T-helper 1 cell treated with Interleukin-12 subunit alpha and Interleukin-12 subunit beta and Interleukin-4 antibody, amounts not matched to agents 30 ng/mL and 1 ng/mL, for 36 hours (primary cell): ENCODE measurements around the gene ABCA6. TPM values are rescaled to one million over a fixed set of nuclear protein-coding genes. Genes with fewer than 3 reads are reported as not detected.
"Not testable (repeated sequence)": the region's sequence is repeated elsewhere in the genome, so short reads cannot be mapped to it uniquely, and the experiment has no call there.

ENCODE experiments used
- intact Hi-C: fragments of 100-400 bp; cut with micrococcal nuclease; formaldehyde crosslinking; loops from one replicate; pipeline ENCODE4 v1.15.1; 2024
- total RNA-seq: library from RNA; stranded (reverse); gene quantifications from 2 replicates; pipeline ENCODE4 v1.2.3, GENCODE V29; 2022

ABCA6 gene, protein sequence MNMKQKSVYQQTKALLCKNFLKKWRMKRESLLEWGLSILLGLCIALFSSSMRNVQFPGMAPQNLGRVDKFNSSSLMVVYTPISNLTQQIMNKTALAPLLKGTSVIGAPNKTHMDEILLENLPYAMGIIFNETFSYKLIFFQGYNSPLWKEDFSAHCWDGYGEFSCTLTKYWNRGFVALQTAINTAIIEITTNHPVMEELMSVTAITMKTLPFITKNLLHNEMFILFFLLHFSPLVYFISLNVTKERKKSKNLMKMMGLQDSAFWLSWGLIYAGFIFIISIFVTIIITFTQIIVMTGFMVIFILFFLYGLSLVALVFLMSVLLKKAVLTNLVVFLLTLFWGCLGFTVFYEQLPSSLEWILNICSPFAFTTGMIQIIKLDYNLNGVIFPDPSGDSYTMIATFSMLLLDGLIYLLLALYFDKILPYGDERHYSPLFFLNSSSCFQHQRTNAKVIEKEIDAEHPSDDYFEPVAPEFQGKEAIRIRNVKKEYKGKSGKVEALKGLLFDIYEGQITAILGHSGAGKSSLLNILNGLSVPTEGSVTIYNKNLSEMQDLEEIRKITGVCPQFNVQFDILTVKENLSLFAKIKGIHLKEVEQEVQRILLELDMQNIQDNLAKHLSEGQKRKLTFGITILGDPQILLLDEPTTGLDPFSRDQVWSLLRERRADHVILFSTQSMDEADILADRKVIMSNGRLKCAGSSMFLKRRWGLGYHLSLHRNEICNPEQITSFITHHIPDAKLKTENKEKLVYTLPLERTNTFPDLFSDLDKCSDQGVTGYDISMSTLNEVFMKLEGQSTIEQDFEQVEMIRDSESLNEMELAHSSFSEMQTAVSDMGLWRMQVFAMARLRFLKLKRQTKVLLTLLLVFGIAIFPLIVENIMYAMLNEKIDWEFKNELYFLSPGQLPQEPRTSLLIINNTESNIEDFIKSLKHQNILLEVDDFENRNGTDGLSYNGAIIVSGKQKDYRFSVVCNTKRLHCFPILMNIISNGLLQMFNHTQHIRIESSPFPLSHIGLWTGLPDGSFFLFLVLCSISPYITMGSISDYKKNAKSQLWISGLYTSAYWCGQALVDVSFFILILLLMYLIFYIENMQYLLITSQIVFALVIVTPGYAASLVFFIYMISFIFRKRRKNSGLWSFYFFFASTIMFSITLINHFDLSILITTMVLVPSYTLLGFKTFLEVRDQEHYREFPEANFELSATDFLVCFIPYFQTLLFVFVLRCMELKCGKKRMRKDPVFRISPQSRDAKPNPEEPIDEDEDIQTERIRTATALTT (N-terminal part only)
- 0.32 and 0.69 TPM in 2 replicates for total RNA-seq

DNA sequence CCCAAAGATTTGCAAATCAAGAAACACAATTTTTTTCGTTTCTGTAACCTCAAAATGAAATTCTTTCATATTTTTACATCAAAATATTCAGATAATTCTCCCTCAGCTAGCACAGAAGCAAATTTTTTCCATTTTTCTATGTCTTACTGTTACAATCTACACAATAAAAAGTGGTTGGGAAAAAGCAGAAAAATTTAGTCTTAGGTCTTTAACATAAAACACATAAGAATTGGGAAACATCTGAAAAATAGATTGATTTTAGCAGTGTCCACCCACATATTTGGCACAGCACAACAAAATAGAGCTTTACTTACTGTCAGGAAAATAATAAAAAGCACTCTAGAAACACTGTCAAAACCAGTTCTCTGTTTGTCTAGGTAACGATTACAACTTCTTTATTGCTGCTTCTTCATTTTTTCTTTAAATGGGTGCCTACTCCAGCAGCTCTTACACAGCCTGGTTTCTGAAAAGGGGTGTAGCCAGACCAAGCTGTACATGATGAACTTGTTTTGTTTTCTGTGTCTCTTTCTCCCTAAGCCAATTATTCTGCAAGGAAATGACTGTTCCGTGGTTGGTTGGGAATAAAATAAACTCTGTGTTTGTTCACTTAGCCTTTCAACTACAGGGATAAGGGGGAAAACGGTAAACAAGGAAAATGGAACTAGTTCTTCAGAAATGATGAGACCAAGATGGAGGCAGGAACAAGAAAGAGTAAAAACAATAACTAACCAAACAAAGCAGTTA lies at the start of gene ABCA6:
Gene ABCA6 (minus strand): TSS at position 465 of the 744 bp plus-strand sequence. CDS start 1,192 bp downstream, outside the sequence.
- intact Hi-C loops: no loop called here

- intact Hi-C loops: no loop called here
These were observed 47.1 kb upstream of the ABCA6 start for GRCh38 chr17:69188796-69189195.

DNA sequence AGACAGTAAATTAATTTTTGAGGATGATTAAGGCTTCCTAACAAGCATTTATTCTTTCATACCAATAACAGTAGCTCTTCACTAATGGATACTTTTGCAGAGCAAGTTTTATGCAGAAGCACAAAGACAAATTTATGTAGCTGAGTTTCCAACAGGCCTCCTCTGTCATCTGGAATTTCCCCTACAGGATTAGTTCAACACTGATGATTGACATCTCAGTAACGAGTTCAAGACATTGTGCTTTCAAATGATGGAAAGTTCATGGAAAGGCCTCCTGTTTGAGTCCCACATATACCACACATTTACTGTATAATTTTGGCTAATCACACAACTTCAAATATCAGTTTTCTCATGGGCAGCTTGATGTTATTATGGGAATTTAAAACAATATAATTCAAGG lies 46.4 kb upstream of the ABCA6 start:
- intact Hi-C loops: no loop called here

DNA sequence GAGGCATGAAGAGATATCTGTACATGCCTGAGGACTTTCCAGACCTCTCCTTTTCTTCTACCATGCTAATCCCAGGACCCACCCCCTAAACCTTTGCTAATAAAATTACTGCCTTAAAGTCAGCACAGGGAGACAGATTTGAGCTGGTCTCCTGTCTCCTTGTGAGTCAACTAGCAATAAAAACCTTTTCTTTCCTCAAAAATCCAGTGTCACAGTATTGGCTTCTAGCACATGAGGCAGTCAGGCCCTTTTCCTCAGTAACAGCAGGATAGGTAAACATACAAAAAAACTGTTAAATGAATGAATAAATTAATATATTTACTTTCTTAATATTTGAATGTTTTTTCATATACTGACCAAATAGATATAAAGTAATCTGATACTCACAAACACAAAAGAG lies 45.6 kb upstream of the ABCA6 start:
- intact Hi-C loops: no loop called here

DNA sequence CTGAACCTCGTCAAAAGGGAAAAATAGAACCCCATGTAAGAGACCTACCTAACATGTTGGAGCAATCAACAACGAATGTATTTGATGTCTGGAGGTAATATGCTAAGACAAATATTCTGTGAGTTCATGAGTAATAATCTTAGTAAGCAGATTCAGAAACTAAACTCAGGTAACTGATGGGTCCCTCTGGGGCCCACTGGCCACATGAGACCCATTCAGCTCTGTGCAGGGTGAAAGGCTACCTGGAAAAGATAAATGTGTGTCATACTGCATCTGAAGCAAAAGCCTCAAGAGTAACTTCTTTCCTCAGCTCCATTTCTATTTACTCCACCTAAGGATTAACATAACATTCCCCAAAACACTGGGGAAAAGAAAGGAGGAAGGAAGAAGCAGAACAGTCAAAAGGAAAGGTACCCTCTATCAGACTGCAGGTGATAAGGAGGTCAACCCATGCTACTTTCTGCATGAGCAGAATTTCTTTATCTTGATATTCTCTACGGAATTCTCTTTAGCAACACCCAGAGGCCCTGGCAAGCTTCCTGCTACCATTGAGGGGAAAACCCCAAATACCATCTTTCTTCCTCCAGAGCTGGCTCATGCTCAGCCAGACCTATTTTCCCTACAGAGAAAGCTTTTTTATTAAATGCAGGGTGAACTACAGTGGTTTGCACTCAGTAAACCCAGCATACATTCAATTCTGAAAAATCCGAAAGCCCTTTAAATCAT lies 37.7 kb upstream of the ABCA6 start:
- intact Hi-C loops: no loop called here

- intact Hi-C loops: no loop called here
These were observed 34.7 kb upstream of the ABCA6 start for GRCh38 chr17:69176457-69176795.

- intact Hi-C loops: no loop called here
These were observed 34.1 kb upstream of the ABCA6 start for GRCh38 chr17:69175625-69176456.

GRCh38 chr17:69175262-69175624 lies 33.5 kb upstream of the ABCA6 start:
- intact Hi-C loops: no loop called here

GRCh38 chr17:69173118-69173517 lies 31.4 kb upstream of the ABCA6 start:
- intact Hi-C loops: no loop called here

GRCh38 chr17:69170377-69170776 lies 28.7 kb upstream of the ABCA6 start:
- intact Hi-C loops: no loop called here

GRCh38 chr17:69168642-69169041 lies 26.9 kb upstream of the ABCA6 start:
- intact Hi-C loops: not testable (repeated sequence)

- intact Hi-C loops: no loop called here
These were observed 25.3 kb upstream of the ABCA6 start for GRCh38 chr17:69166957-69167356.

DNA sequence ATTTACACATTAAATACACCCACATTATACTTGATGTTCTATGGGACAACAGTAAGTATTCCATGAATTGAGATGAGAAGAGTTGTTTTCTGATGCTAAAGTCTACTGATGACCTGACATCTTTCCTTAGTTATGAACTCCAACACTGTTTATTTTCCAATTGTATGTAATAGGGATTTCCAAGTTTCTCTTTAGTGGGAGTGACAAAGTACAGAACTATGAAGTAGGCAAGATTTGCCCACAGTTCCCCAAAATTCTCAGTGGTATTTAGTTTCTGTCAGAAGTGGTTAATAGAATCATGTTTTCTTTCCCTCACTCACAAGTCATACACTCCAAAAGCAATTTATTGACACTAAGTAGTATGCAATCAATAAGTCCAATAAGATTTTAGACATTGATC lies 22.5 kb upstream of the ABCA6 start:
- intact Hi-C loops: no loop called here

GRCh38 chr17:69159418-69159817 lies 17.7 kb upstream of the ABCA6 start:
- intact Hi-C loops: no loop called here

DNA sequence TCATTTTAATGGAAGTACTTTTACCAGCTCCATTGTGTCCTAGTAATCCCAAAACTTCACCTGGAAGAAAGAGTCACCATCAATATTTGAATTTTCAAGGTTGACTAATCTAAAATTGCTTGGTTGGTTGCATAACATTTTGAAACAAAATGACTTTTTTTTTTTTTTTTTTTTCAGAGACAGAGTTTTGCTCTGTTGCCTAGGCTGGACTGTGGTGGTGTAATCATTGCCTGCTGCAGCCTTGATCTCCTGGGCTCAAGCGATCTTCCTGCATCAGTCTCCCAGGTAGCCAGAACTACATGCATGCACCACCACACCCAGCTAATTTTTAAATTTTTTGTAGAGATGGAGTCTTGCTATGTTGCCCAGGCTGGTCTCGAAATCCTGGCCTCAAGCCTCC lies 12.6 kb upstream of the ABCA6 start:
- intact Hi-C loops: no loop called here

GRCh38 chr17:69150333-69150732 lies 8.6 kb upstream of the ABCA6 start:
- intact Hi-C loops: no loop called here

DNA sequence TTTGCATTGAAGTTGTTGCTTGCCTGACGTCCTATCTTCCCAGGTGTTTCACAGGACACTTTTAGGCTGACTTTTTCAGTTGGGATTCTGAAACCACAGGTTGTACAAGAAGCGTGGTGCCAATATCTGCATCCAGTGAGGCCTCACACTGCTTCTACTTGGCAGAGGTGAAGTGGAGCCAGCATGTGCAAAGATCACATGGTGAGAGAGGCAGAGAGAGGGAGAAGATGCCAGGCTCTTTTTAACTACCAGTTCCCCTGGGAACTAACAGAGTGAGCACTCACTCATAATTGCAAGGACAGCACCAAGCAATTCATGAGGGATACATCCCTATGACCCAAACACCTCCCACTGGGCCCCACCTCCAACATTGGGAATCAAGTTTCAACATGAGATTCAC lies 5.8 kb upstream of the ABCA6 start:
- intact Hi-C loops: no loop called here

DNA sequence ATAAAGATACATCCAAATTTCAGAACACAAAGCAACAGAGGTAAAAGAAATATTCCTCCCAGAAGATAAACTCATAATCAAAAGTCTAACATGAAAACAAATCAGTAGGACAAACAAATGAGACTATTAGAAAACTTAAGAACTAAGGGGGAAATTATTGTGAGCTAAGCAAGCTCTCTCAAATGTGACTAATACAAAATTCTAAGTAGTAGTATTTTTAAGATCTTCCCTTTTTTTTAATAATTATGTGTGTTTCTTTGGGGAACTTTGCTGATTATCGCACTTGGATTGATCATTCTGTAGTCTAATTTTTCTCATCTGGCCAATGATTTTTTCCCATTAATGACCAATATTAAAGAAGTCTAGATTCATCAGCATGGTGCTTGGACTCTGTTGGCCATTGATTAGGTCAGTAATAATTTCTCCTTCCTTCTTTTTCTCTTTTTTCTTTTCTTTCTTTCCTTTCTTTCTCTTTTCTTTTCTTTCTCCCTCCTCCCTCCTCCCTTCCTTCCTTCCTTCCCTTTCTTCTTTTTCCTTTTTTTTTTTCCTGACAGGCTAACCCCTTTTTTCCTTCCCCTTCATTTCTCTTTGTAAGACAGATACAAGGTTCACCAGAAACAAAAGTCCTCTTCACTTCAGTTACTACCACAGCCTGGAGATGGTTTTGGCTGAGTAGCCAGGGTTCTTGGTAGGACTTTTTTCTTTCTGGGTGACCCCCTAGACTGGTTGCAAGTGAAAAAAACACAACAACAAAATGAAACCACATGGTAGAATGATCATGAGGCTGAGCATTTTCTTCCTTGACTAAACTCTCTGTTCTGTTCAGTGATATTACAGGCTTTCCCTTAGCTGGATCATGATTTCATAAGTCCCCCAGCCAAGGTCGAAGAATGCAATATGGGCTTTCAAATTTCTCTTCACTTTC lies 2.9 kb upstream of the ABCA6 start:
- intact Hi-C loops: no loop called here
